Measurements from ENCODE around the gene ALG14. TPM values are rescaled to one million over a fixed set of nuclear protein-coding genes. Genes with fewer than 3 reads are reported as not detected.

ALG14 gene
- total and polyA plus RNA-seq, 10 of the 15 experiments (the other 5 are each of a cell fraction or from before 2014, with no cell fraction given) = 2.6 to 19.2 (median 7.5) TPM

DNA sequence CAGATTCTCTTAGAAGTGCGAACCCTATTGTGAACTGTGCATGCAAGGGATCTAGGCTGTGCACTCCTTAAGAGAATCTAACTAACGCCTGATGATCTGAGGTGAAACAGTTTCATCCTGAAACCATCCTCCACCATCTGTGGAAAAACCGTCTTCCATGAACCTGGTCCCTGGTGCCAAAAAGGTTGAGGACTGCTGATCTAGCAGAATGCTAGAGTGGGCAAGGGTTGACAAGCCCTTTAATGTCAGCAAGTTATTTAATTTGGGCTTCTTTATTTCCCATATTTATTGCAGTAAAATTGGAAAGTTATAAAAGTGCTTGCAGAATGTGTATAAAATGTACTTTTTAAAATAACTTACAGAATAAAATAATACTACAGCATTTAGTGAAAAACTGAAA lies 26.4 kb downstream of the ALG14 start:
- RAD21 ChIA-PET (ENCODE audit: unreplicated experiment) = no interaction called here
- H3K36me3 ChIP-seq (ENCODE audit: control insufficient read depth in 2 of 2, insufficient read depth in 2 of 2, low read length in 1 of 2) = no peaks in the 10 kb centered on the region
- no peaks in the 10 kb centered on the region for H3K9me3 ChIP-seq (replicated peaks; ENCODE audit: control insufficient read depth, insufficient read depth, low read length)
- no peak for FAIRE-seq
- no TSS peak for BruUV-seq (replicated peaks)
- H2AFZ ChIP-seq (ENCODE audit: control insufficient read depth, low read depth, low read length) = no peak overlapping the region
- no peaks in the 10 kb centered on the region for H3K4me1 ChIP-seq (ENCODE audit: control insufficient read depth, insufficient read depth, low read length)
- intact Hi-C loops (cut with micrococcal nuclease; ENCODE audit: unreplicated experiment) = no loop called here
- H3K9ac ChIP-seq (ENCODE audit: control insufficient read depth, insufficient read depth, low read length) = no peak overlapping the region
- H3K79me2 ChIP-seq (ENCODE audit: control insufficient read depth, insufficient read depth, low read length) = no peaks in the 10 kb centered on the region
- no peak for ATAC-seq
- H3K4me2 ChIP-seq (ENCODE audit: control insufficient read depth, insufficient read depth) = no peak overlapping the region
- POLR2A ChIA-PET = no interaction called here
- SMC1A ChIA-PET (ENCODE audit: uncharacterized antibody, unreplicated experiment) = no interaction called here
- H3K4me3 ChIP-seq = no peak overlapping the region
- H3K27ac ChIP-seq (ENCODE audit: control insufficient read depth, insufficient read depth) = no peak overlapping the region
- H3K27me3 ChIP-seq (replicated peaks in 1 of 2; ENCODE audit: control insufficient read depth in 2 of 2, insufficient read depth in 2 of 2, low read length in 1 of 2) = no peaks in the 10 kb centered on the region
- DNase-seq (ENCODE audit: low read depth, low spot score) = no peak
- 87% methylated on average over 3 of the region's 3 CpGs for WGBS (ENCODE audit: insufficient coverage, insufficient replicate concordance, low lambda C conversion rate, missing lambda C conversion rate)
- CTCF ChIA-PET = interaction anchor here (1.4 kb wide), 1 partner anchor 39 kb away, joined by 3 read pairs; no protein-coding TSS in a partner anchor
- in situ Hi-C loops (cut with MboI) = no loop called here
- no peaks in the 10 kb centered on the region for H4K20me1 ChIP-seq (ENCODE audit: control insufficient read depth, insufficient read depth)
- TF ChIP-seq NFYB (IDR thresholded peaks at IDR 0.05; ENCODE audit: insufficient read depth, low read depth, low read length) = no peak
- TF ChIP-seq, protein P1, sequence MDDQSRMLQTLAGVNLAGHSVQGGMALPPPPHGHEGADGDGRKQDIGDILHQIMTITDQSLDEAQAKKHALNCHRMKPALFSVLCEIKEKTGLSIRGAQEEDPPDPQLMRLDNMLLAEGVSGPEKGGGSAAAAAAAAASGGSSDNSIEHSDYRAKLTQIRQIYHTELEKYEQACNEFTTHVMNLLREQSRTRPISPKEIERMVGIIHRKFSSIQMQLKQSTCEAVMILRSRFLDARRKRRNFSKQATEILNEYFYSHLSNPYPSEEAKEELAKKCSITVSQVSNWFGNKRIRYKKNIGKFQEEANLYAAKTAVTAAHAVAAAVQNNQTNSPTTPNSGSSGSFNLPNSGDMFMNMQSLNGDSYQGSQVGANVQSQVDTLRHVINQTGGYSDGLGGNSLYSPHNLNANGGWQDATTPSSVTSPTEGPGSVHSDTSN (IDR thresholded peaks at IDR 0.05; ENCODE audit: insufficient replicate concordance, low read depth, low read length) = no peak
- no peak for TF ChIP-seq POLR2AphosphoS5 (IDR thresholded peaks at IDR 0.05; ENCODE audit: low read length)
- no peak for TF ChIP-seq POLR2AphosphoS2 (IDR thresholded peaks at IDR 0.05; ENCODE audit: low read depth, low read length)
- no peak for TF ChIP-seq NFXL1 (IDR thresholded peaks at IDR 0.05; ENCODE audit: borderline replicate concordance)
- TF ChIP-seq, protein P2, sequence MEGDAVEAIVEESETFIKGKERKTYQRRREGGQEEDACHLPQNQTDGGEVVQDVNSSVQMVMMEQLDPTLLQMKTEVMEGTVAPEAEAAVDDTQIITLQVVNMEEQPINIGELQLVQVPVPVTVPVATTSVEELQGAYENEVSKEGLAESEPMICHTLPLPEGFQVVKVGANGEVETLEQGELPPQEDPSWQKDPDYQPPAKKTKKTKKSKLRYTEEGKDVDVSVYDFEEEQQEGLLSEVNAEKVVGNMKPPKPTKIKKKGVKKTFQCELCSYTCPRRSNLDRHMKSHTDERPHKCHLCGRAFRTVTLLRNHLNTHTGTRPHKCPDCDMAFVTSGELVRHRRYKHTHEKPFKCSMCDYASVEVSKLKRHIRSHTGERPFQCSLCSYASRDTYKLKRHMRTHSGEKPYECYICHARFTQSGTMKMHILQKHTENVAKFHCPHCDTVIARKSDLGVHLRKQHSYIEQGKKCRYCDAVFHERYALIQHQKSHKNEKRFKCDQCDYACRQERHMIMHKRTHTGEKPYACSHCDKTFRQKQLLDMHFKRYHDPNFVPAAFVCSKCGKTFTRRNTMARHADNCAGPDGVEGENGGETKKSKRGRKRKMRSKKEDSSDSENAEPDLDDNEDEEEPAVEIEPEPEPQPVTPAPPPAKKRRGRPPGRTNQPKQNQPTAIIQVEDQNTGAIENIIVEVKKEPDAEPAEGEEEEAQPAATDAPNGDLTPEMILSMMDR (IDR thresholded peaks at IDR 0.05 in 2 of 3, conservative IDR thresholded peaks at IDR 0.05 in 1 of 3; ENCODE audit: control insufficient read depth in 2 of 3, extremely low read depth in 1 of 3, insufficient read depth in 1 of 3, low read depth in 3 of 3, low read length in 3 of 3) = no peak
- no peak for TF ChIP-seq CBX5 (IDR thresholded peaks at IDR 0.05; ENCODE audit: low read depth)
- TF ChIP-seq ZNF384 (IDR thresholded peaks at IDR 0.05; ENCODE audit: borderline replicate concordance, low read depth, low read length) = no peak
- no peak for TF ChIP-seq WRNIP1 (IDR thresholded peaks at IDR 0.05; ENCODE audit: borderline replicate concordance, low read depth, low read length)
- no peak for TF ChIP-seq RB1 (IDR thresholded peaks at IDR 0.05; ENCODE audit: borderline replicate concordance)
- TF ChIP-seq, protein P3, sequence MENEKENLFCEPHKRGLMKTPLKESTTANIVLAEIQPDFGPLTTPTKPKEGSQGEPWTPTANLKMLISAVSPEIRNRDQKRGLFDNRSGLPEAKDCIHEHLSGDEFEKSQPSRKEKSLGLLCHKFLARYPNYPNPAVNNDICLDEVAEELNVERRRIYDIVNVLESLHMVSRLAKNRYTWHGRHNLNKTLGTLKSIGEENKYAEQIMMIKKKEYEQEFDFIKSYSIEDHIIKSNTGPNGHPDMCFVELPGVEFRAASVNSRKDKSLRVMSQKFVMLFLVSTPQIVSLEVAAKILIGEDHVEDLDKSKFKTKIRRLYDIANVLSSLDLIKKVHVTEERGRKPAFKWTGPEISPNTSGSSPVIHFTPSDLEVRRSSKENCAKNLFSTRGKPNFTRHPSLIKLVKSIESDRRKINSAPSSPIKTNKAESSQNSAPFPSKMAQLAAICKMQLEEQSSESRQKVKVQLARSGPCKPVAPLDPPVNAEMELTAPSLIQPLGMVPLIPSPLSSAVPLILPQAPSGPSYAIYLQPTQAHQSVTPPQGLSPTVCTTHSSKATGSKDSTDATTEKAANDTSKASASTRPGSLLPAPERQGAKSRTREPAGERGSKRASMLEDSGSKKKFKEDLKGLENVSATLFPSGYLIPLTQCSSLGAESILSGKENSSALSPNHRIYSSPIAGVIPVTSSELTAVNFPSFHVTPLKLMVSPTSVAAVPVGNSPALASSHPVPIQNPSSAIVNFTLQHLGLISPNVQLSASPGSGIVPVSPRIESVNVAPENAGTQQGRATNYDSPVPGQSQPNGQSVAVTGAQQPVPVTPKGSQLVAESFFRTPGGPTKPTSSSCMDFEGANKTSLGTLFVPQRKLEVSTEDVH (IDR thresholded peaks at IDR 0.05; ENCODE audit: low read depth, partially characterized antibody) = no peak
- TF ChIP-seq SP1 (IDR thresholded peaks at IDR 0.05; ENCODE audit: low read depth, low read length) = no peak
- no peak for TF ChIP-seq PAX5 (IDR thresholded peaks at IDR 0.05; ENCODE audit: borderline replicate concordance, low read depth, low read length)
- no peak for TF ChIP-seq CREM (IDR thresholded peaks at IDR 0.05; ENCODE audit: low read depth)
- TF ChIP-seq, protein P4, sequence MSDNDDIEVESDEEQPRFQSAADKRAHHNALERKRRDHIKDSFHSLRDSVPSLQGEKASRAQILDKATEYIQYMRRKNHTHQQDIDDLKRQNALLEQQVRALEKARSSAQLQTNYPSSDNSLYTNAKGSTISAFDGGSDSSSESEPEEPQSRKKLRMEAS (IDR thresholded peaks at IDR 0.05; ENCODE audit: low read depth, low read length) = no peak
- TF ChIP-seq, protein P5, sequence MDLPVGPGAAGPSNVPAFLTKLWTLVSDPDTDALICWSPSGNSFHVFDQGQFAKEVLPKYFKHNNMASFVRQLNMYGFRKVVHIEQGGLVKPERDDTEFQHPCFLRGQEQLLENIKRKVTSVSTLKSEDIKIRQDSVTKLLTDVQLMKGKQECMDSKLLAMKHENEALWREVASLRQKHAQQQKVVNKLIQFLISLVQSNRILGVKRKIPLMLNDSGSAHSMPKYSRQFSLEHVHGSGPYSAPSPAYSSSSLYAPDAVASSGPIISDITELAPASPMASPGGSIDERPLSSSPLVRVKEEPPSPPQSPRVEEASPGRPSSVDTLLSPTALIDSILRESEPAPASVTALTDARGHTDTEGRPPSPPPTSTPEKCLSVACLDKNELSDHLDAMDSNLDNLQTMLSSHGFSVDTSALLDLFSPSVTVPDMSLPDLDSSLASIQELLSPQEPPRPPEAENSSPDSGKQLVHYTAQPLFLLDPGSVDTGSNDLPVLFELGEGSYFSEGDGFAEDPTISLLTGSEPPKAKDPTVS (IDR thresholded peaks at IDR 0.05; ENCODE audit: low read depth, low read length) = no peak
- TF ChIP-seq RCOR1 (conservative IDR thresholded peaks at IDR 0.05; ENCODE audit: low read depth, low read length) = no peak
- TF ChIP-seq CBFB (IDR thresholded peaks at IDR 0.05; ENCODE audit: low read depth) = no peak
